Measurements from ENCODE around the gene LAPTM5. TPM values are rescaled to one million over a fixed set of nuclear protein-coding genes. Genes with fewer than 3 reads are reported as not detected.

The LAPTM5 gene
- total RNA-seq, 1 donor from 2014 or later, result 0.77 TPM

- peaks cover 25% of the 10 kb centered on the region for H3K27me3 Mint-ChIP-seq (ENCODE audit: low read depth, unreplicated experiment)
- Histone ChIP-seq H3K9me3 (ENCODE audit: insufficient read depth, low read depth, low read length) (no peaks in the 10 kb centered on the region), H3K4me2 (ENCODE audit: low read length) (no peak overlapping the region), H3K27ac (ENCODE audit: low read depth, low read length) (no peak overlapping the region), H3K9ac (ENCODE audit: low read length) (no peak overlapping the region), H3K79me2 (ENCODE audit: insufficient read depth, low read length) (no peaks in the 10 kb centered on the region), H3K36me3 (ENCODE audit: insufficient read depth, low read length) (no peaks in the 10 kb centered on the region), H4K20me1 (ENCODE audit: insufficient read depth, low read length) (no peaks in the 10 kb centered on the region), H2AFZ (ENCODE audit: low read depth, low read length) (no peak overlapping the region), H3K4me3 (ENCODE audit: insufficient read depth, low read depth, low read length) (no peak overlapping the region), H3K27me3 (ENCODE audit: insufficient read depth, low read length) (peaks cover 12% of the 10 kb centered on the region), H3K4me1 (ENCODE audit: insufficient read depth, low read length) (peaks cover 21% of the 10 kb centered on the region)
- no peak for FAIRE-seq
- TF ChIP-seq CTCF (IDR thresholded peaks at IDR 0.05; ENCODE audit: insufficient read depth, low read depth, low read length) (no peak), EZH2 (IDR thresholded peaks at IDR 0.05; ENCODE audit: insufficient read depth, low read length) (no peak)
- H3K27ac Mint-ChIP-seq (ENCODE audit: unreplicated experiment), result no peak overlapping the region
- no peak for DNase-seq (ENCODE audit: low read depth)
- no peaks in the 10 kb centered on the region for H3K36me3 Mint-ChIP-seq (ENCODE audit: low read depth, unreplicated experiment)
- no peak overlapping the region for H3K4me3 Mint-ChIP-seq (ENCODE audit: unreplicated experiment)
- peaks cover 16% of the 10 kb centered on the region for H3K4me1 Mint-ChIP-seq (ENCODE audit: low read depth, unreplicated experiment)
- H3K9me3 Mint-ChIP-seq (ENCODE audit: unreplicated experiment), result no peaks in the 10 kb centered on the region
Observed at GRCh38 chr1:30694280-30695175, 63.0 kb downstream of the LAPTM5 start.

GRCh38 chr1:30693822-30694221 lies 63.8 kb downstream of the LAPTM5 start:
- no peak overlapping the region for H3K27ac Mint-ChIP-seq (ENCODE audit: unreplicated experiment)
- H3K27ac ChIP-seq (ENCODE audit: low read depth, low read length), result no peak overlapping the region
- no peak overlapping the region for H3K4me3 ChIP-seq (ENCODE audit: insufficient read depth, low read depth, low read length)
- H3K4me2 ChIP-seq (ENCODE audit: low read length), result no peak overlapping the region
- peaks cover 16% of the 10 kb centered on the region for H3K4me1 Mint-ChIP-seq (ENCODE audit: low read depth, unreplicated experiment)
- H3K9ac ChIP-seq (ENCODE audit: low read length), result no peak overlapping the region
- no peaks in the 10 kb centered on the region for H3K9me3 ChIP-seq (ENCODE audit: insufficient read depth, low read depth, low read length)
- peaks cover 27% of the 10 kb centered on the region for H3K27me3 Mint-ChIP-seq (ENCODE audit: low read depth, unreplicated experiment)
- H3K36me3 Mint-ChIP-seq (ENCODE audit: low read depth, unreplicated experiment), result no peaks in the 10 kb centered on the region
- no peaks in the 10 kb centered on the region for H4K20me1 ChIP-seq (ENCODE audit: insufficient read depth, low read length)
- FAIRE-seq (no peak), DNase-seq (ENCODE audit: low read depth) (no peak)
- TF ChIP-seq EZH2 (IDR thresholded peaks at IDR 0.05; ENCODE audit: insufficient read depth, low read length) (no peak), CTCF (IDR thresholded peaks at IDR 0.05; ENCODE audit: insufficient read depth, low read depth, low read length) (no peak)
- no peaks in the 10 kb centered on the region for H3K9me3 Mint-ChIP-seq (ENCODE audit: unreplicated experiment)
- H2AFZ ChIP-seq (ENCODE audit: low read depth, low read length), result no peak overlapping the region
- no peaks in the 10 kb centered on the region for H3K79me2 ChIP-seq (ENCODE audit: insufficient read depth, low read length)
- no peaks in the 10 kb centered on the region for H3K36me3 ChIP-seq (ENCODE audit: insufficient read depth, low read length)
- peaks cover 12% of the 10 kb centered on the region for H3K27me3 ChIP-seq (ENCODE audit: insufficient read depth, low read length)
- H3K4me1 ChIP-seq (ENCODE audit: insufficient read depth, low read length), result peaks cover 21% of the 10 kb centered on the region
- no peak overlapping the region for H3K4me3 Mint-ChIP-seq (ENCODE audit: unreplicated experiment)

GRCh38 chr1:30693366-30693765 lies 64.2 kb downstream of the LAPTM5 start:
- Mint-ChIP-seq H3K27ac (ENCODE audit: unreplicated experiment) (no peak overlapping the region), H3K27me3 (ENCODE audit: low read depth, unreplicated experiment) (peaks cover 29% of the 10 kb centered on the region), H3K9me3 (ENCODE audit: unreplicated experiment) (no peaks in the 10 kb centered on the region), H3K4me3 (ENCODE audit: unreplicated experiment) (no peak overlapping the region), H3K36me3 (ENCODE audit: low read depth, unreplicated experiment) (no peaks in the 10 kb centered on the region), H3K4me1 (ENCODE audit: low read depth, unreplicated experiment) (peaks cover 16% of the 10 kb centered on the region)
- H3K27me3 ChIP-seq (ENCODE audit: insufficient read depth, low read length), result peaks cover 12% of the 10 kb centered on the region
- no peaks in the 10 kb centered on the region for H3K36me3 ChIP-seq (ENCODE audit: insufficient read depth, low read length)
- H3K27ac ChIP-seq (ENCODE audit: low read depth, low read length), result no peak overlapping the region
- peaks cover 18% of the 10 kb centered on the region for H3K4me1 ChIP-seq (ENCODE audit: insufficient read depth, low read length)
- H3K9me3 ChIP-seq (ENCODE audit: insufficient read depth, low read depth, low read length), result no peaks in the 10 kb centered on the region
- H3K79me2 ChIP-seq (ENCODE audit: insufficient read depth, low read length), result no peaks in the 10 kb centered on the region
- no peak overlapping the region for H3K4me2 ChIP-seq (ENCODE audit: low read length)
- no peak overlapping the region for H3K4me3 ChIP-seq (ENCODE audit: insufficient read depth, low read depth, low read length)
- FAIRE-seq (no peak), DNase-seq (ENCODE audit: low read depth) (no peak)
- no peaks in the 10 kb centered on the region for H4K20me1 ChIP-seq (ENCODE audit: insufficient read depth, low read length)
- TF ChIP-seq EZH2 (IDR thresholded peaks at IDR 0.05; ENCODE audit: insufficient read depth, low read length) (no peak), CTCF (IDR thresholded peaks at IDR 0.05; ENCODE audit: insufficient read depth, low read depth, low read length) (no peak)
- H2AFZ ChIP-seq (ENCODE audit: low read depth, low read length), result no peak overlapping the region
- H3K9ac ChIP-seq (ENCODE audit: low read length), result no peak overlapping the region
